Prostate gland (tissue), 1 donor: ENCODE data around the gene RNGTT.

ENCODE experiments used
- POLR2A ChIP-seq: fragments of 450-650 bp; IDR thresholded peaks from one replicate; pipeline ENCODE4 v1.6.1; 2016; ENCODE audit warnings: antibody characterized with exemption, mild to moderate bottlenecking
- POLR2AphosphoS5 ChIP-seq: sonication (generic); formaldehyde crosslinking; IDR thresholded peaks from one replicate; pipeline ENCODE4 v1.6.1; 2017; ENCODE audit warnings: antibody characterized with exemption

- TF ChIP-seq POLR2AphosphoS5 (no peak), POLR2A (no peak)
Observed at GRCh38 chr6:88899569-88900316, 63.7 kb downstream of the RNGTT start.
